GM12891 (cell line): ENCODE results near the gene DPH1.

Source experiments
- DNase-seq: peaks from one replicate; pipeline ENCODE4 v3.0.0; 2011; ENCODE audit warnings: low spot score; ENCODE audit not compliant: insufficient read length
- FAIRE-seq: peaks from 2 replicates; lab custom pipeline; 2011; peaks lifted over from hg19 to GRCh38; lab: Jason Lieb, UNC
- PAX5 ChIP-seq: IDR thresholded peaks from 2 replicates; pipeline ENCODE4 v1.6.1; 2011; ENCODE audit warnings: low read length, moderate library complexity, mild to moderate bottlenecking; ENCODE audit not compliant: insufficient read depth, severe bottlenecking
- POLR2A ChIP-seq: IDR thresholded peaks from 2 replicates; pipeline ENCODE4 v1.6.1; 2011; ENCODE audit warnings: low read depth, low read length, control low read depth
- POLR2AphosphoS5 ChIP-seq: IDR thresholded peaks from 2 replicates; pipeline ENCODE4 v1.6.1; 2011; ENCODE audit warnings: low read depth, low read length, control low read depth
- POU2F2 ChIP-seq: IDR thresholded peaks from 2 replicates; pipeline ENCODE4 v1.6.1; 2011; ENCODE audit warnings: low read depth, mild to moderate bottlenecking, control low read depth, low read length, moderate library complexity
- SPI1 ChIP-seq: IDR thresholded peaks from 2 replicates; pipeline ENCODE4 v1.6.1; 2011; ENCODE audit warnings: low read depth, low read length, control low read depth
- TAF1 ChIP-seq: IDR thresholded peaks from 2 replicates; pipeline ENCODE4 v1.6.1; 2011; ENCODE audit warnings: low read depth, low read length, control low read depth

Gene DPH1

DNA sequence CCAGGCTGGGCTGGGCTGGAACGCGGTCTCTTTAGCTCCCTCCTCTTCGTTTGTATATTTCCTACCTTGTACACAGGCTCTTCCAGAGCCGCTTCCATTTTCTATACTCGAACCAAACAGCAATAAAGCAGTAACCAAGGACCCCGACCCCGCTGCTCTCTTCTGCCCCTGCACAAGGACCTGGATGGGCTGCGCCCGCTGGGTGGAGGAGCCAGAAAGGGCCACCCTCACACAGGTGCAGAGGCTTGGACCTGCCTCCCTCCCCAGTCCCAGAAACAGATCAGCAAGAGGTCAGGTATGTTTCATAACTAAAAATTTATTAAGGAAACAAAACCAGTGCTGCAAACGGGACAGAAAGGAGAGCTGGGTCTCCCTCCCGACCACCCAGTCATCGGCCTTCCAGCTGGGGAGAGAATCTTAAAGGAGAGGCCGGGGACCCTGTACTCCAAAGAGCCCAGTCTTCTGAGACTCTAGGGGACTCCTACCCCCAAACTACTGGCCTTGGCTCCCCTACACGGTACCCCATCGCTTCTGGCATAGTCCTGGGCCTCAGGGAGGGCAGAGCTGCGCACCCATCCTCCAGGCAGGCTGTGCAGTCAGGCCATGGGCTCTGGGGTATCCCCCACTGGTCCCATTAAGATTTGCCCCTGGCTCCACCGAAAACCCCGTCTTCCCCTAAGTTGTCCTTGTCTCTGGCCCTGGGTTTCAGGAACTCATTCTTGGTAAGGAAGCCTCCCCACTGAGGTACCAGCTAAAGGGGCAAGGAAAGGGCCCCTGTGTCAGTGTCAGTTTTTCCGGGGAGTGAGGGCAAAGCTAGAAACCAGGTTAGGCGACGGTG, 29.8 kb downstream of the DPH1 start:
- DNase-seq = no peak
- no peak for FAIRE-seq

DNA sequence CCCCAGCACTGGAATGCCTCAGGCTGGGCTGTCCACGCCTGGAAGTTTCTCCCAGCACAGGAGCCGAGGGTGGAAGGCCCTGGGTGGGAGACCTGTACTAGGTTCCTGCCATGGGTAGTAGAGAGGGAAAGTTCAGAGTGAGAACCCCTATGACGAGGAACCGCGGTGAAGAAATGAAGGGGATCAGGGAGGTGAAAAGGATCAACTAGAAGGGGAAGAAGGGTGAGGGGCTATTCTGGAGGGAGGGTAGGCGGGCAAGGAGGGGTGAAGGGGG, 30.4 kb downstream of the DPH1 start:
- TF ChIP-seq POU2F2 (no peak), POLR2AphosphoS5 (no peak; the same call in 1 of the 2 replicates), PAX5 (no peak), SPI1 (no peak)
- DNase-seq (no peak), FAIRE-seq (no peak)

More for the DNA sequence above, 29.8 kb downstream of the DPH1 start:
- no peak; the same call in none of the 2 replicates for TF ChIP-seq POLR2AphosphoS5
- TF ChIP-seq POLR2A = no peak; the same call in none of the 2 replicates
- TF ChIP-seq SPI1 = no peak
- no peak for TF ChIP-seq POU2F2
- no peak for TF ChIP-seq TAF1
- TF ChIP-seq PAX5 = no peak

DNA sequence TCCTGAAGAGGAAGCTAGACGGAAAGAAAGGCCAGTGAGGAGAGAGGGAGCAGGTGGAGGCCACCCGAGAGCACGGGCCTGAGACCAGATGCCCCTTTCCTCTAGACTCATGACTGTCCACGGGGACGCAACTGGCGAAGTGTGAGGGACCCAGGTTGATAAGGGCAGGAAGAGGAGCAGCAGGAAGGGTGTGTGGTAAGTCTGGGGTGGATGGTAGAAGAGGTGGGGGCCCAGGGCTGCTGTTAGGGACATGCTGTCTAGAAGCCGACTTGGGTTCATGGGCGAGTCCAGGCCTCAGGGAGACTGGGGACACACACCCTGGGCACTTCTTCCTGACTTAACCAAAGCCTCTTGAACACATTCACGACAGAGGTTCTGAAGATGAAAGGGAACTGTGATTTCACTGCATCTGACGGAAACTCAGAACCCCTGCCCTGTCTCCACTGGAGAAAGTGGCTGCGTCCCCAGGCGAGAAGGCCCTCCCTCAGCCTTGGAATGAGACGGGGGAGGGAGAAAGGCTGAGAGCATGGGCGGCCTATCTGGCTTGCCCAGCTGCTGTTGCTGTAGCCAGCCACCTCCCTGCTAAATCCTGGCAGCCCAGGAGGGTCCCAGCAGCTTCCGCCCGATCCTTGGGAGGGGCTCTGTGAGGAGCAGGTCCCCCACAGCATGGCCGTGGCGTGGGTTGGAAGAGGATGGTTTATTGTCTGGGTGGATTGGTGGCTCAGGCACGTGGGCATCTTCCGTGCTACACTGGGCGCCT, 30.9 kb downstream of the DPH1 start:
- TF ChIP-seq TAF1 (no peak), POLR2A (peak; percentile 83), SPI1 (no peak), POU2F2 (peak; percentile 49; the same call in 1 of the 2 replicates), PAX5 (no peak), POLR2AphosphoS5 (peak; percentile 80)
- FAIRE-seq (peak; percentile 41), DNase-seq (no peak)

DNA sequence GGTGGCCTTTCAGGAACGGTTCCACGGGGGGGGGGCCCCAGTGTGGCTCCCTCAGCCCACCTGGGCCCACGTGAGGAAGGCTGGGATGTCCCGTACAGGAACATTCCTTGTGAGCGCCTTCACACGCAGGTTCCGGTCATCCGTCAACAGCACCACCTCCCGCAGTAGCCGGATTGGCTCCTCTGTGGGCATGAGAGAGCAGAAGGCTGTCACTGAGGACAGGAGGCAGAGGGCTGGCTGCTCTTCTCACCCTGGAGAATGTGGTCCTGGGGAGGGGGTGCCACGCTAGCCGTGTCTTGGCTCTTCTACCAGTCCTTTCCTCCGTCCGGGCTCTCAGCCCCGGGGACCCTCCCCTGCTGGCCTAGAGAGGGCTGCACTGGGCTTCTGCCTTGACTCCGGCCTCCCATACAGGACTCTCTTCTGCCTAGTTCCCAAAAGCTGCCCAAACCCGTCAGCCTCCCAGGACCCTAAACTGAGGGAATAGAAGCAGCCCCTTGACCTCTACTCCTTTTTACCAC, 31.5 kb downstream of the DPH1 start:
- DNase-seq (no peak), FAIRE-seq (no peak)
- TF ChIP-seq SPI1 = no peak
- peak; percentile 58; the same call in 1 of the 2 replicates for TF ChIP-seq POLR2A
- 0 out of 2 replicates have a peak, but pooled peaks have one; percentile 3 for TF ChIP-seq POU2F2
- TF ChIP-seq TAF1 = no peak
- TF ChIP-seq POLR2AphosphoS5 = peak; percentile 87; the same call in 1 of the 2 replicates

DNA sequence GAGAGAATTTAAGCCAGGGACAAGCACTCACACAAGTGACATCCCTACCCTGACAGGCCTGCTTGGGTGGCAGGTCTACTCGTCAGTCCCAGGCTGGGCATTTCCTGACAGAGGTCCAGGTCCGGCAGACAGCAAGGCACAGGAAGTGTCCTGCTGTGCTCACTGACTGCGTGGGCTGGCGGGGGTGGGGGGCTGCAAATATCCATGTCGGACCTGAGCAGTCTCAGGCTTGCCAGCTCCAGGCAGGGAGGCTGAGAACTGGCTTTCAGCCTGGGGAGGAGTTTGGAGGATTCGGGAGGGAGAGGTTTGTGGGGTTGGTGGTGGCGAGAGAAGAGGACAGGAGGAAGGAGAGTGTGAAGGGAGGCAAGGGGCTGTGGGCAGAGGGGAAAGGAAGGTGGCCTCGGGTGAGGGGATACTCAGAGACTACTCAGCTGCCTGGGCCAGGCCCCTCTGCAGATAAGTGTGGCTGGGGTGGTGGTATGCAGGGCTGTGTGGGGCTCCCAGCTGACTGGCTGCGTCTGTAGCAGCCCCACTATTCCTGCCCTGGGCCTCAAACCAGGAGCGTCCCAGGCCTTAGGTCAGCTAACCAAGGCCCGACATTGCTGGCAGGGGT, 32.7 kb downstream of the DPH1 start:
- TF ChIP-seq SPI1 = no peak
- peak; percentile 85 for TF ChIP-seq POLR2A
- TF ChIP-seq POU2F2 = peak; percentile 67; the same call in 1 of the 2 replicates
- peak; percentile 85 for TF ChIP-seq POLR2AphosphoS5
- no peak for DNase-seq
- peak; percentile 43 for FAIRE-seq

DNA sequence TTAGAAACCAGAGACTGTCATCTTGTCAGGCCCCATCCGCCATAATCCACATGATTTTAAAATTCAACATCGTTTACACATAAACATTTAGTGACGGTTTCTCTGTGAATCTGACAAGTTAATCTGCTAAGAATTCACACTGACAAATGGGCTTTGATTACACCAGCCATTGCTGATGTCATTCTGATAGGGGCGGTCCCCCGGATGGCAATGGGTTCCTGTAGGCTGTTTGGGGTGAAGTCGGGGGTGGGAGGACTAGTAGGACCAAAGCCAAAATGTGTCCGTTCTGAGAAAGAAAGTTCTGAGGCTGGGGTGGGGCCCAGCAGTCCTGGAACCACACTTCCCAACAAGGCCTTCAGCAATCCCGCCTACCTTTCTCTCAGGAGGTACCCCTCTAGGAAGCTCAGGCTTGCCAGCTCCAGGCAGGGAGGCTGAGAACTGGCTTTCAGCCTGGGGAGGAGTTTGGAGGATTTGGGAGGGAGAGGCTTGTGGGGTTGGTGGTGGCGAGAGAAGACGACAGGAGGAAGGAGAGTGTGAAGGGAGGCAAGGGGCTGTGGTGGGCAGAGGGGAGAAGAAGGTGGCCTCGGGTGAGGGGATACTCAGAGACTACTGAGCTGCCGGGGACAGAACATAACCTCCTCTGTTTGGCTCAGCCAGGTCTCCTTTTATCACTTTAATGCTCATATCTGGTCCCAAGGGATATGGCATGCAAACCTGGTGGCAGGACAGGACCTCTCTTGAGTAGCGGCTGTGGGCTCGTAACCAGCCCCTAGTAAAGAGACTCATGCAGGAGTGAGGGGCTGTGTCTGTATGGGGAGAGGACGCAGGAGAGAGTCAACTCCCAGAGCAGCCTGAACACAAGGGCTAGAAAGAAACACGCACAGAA, 33.6 kb downstream of the DPH1 start:
- FAIRE-seq (peak; percentile 73), DNase-seq (no peak)
- TF ChIP-seq TAF1 (no peak), SPI1 (no peak), PAX5 (no peak), POLR2A (peak; percentile 17; the same call in 1 of the 2 replicates), POU2F2 (peak; percentile 77; the same call in 1 of the 2 replicates), POLR2AphosphoS5 (no peak)

DNA sequence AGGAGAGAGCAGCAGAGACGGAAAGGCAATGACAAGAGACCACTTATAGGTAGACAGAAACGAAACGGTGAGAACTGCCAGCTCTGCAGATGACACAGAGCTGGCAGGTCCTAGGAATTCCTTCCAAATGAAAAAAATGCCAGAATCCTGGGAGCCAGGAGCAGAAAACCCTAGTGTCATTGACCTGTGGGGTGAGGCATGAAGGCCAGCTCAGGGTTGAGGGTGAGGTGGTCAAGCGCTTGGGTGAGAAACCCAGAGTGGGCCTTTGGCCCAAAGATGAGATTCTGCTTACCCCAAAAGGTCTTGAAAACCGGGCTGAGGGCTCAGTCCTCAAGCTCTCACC, 34.2 kb downstream of the DPH1 start:
- FAIRE-seq (no peak), DNase-seq (no peak)
- TF ChIP-seq PAX5 (no peak), SPI1 (no peak), POLR2AphosphoS5 (no peak), TAF1 (no peak), POU2F2 (no peak; the same call in 1 of the 2 replicates), POLR2A (no peak)

DNA sequence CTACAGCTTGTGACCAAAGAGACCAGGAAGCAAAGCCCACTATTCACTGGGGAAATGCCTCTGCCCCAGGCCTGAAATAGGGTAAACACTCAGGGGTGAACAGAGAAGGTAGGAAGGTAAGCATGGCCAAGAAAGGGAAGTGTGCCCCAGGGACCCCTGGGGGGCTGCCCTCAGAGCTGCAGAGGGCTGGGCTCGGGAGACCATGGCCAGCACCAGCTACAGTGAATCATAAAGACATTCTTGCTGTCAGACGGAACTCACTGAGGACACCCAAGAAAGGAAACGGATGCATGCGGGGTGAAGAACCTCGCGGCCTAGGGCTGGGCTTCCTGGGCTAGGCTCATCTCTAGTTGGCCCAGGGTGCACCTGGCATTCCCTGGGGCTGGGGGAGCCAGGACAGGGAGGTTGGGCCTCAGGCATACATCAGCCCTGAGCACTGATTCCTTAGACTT, 34.6 kb downstream of the DPH1 start:
- TF ChIP-seq POLR2AphosphoS5 (no peak), POU2F2 (peak; percentile 4; the same call in 1 of the 2 replicates), TAF1 (no peak), PAX5 (no peak), SPI1 (peak; percentile 65), POLR2A (no peak)
- FAIRE-seq (no peak), DNase-seq (no peak)
